Measurements from ENCODE around the gene ZNF638. TPM values are rescaled to one million over a fixed set of nuclear protein-coding genes. Genes with fewer than 3 reads are reported as not detected.

Gene ZNF638
- total and polyA plus RNA-seq, 2 donors (not counting 3 experiments of a cell fraction or from before 2014, with no cell fraction given): 36.4 to 111 TPM

DNA sequence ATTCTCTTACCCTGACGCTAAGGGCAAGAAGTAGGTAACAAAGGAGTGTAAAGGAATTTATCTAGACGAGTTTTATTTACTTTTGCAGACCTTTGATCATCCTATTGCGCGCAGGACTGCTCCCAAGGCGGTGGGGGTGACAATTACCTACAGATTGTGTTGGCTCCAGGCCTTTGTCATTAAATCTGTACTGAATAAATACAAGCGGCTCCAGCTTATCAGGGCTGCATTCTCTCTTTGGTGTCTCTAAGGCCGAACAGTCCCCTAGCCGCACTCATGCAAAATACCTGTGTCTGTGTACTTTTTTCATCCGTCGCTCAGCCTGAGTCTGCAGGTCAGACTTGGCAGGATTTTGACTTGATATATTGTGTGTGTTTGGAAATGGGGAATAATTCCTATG is 63.9 kb downstream of the ZNF638 start:
- dilution Hi-C loops (cut with MboI; ENCODE audit: extremely low pct_ligation_motif_present, low sequenced_read_pairs) (no loop called here), intact Hi-C loops (cut with micrococcal nuclease) (no loop called here)
- no peak overlapping the region for H3K27ac ChIP-seq (ENCODE audit: insufficient read depth, low read depth, low read length)
- H3K4me2 ChIP-seq (ENCODE audit: insufficient read depth, low read length): no peak overlapping the region
- H3K4me1 ChIP-seq (ENCODE audit: control insufficient read depth, extremely low read depth, insufficient read depth, low read length): no peaks in the 10 kb centered on the region
- peaks cover 7 to 18% of the 10 kb centered on the region in 2 experiments for H3K36me3 ChIP-seq (ENCODE audit: control insufficient read depth in 2 of 2, extremely low read depth in 1 of 2, insufficient read depth in 2 of 2, low read length in 2 of 2)
- FAIRE-seq: no peak
- no peak for DNase-seq (ENCODE audit: low read depth, low spot score)
- H3K79me2 ChIP-seq (ENCODE audit: control insufficient read depth, insufficient read depth, low read length): no peaks in the 10 kb centered on the region
- no TSS peak for BruUV-seq (replicated peaks)
- H3K27me3 ChIP-seq (ENCODE audit: control insufficient read depth in 2 of 2, insufficient read depth in 2 of 2, low read length in 2 of 2): no peaks in the 10 kb centered on the region
- no peaks in the 10 kb centered on the region for H4K20me1 ChIP-seq (replicated peaks; ENCODE audit: control insufficient read depth, extremely low read depth, insufficient read depth, low read length)
- no peak overlapping the region for H2AFZ ChIP-seq (ENCODE audit: low read depth, low read length)
- no peak overlapping the region for H3K4me3 ChIP-seq (replicated peaks in 1 of 3; ENCODE audit: insufficient read depth in 1 of 3, low read depth in 1 of 3, low read length in 3 of 3)
- H3K9ac ChIP-seq (replicated peaks; ENCODE audit: extremely low read depth, insufficient read depth, low read length): no peak overlapping the region
- no peak for TF ChIP-seq MYC (IDR thresholded peaks at IDR 0.05; ENCODE audit: low read depth, low read length)
- TF ChIP-seq POLR2A (IDR thresholded peaks at IDR 0.05; ENCODE audit: low read depth, low read length): no peak
- TF ChIP-seq JUN (IDR thresholded peaks at IDR 0.05; ENCODE audit: borderline replicate concordance, insufficient read depth, insufficient read length, low read depth): no peak
- TF ChIP-seq, protein P1, sequence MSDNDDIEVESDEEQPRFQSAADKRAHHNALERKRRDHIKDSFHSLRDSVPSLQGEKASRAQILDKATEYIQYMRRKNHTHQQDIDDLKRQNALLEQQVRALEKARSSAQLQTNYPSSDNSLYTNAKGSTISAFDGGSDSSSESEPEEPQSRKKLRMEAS (IDR thresholded peaks at IDR 0.05; ENCODE audit: insufficient read depth, insufficient read length): no peak
- TF ChIP-seq POLR2AphosphoS5 (IDR thresholded peaks at IDR 0.05; ENCODE audit: insufficient read depth, low read depth, low read length): no peak
- TF ChIP-seq EZH2 (IDR thresholded peaks at IDR 0.05; ENCODE audit: borderline replicate concordance, low read depth, low read length, severe bottlenecking): no peak
- no peak for TF ChIP-seq FOS (IDR thresholded peaks at IDR 0.05; ENCODE audit: borderline replicate concordance, insufficient read depth, low read length)
- TF ChIP-seq GATA2 (IDR thresholded peaks at IDR 0.05; ENCODE audit: insufficient read depth, insufficient read length, low read depth, low read length): no peak
- TF ChIP-seq, protein P2, sequence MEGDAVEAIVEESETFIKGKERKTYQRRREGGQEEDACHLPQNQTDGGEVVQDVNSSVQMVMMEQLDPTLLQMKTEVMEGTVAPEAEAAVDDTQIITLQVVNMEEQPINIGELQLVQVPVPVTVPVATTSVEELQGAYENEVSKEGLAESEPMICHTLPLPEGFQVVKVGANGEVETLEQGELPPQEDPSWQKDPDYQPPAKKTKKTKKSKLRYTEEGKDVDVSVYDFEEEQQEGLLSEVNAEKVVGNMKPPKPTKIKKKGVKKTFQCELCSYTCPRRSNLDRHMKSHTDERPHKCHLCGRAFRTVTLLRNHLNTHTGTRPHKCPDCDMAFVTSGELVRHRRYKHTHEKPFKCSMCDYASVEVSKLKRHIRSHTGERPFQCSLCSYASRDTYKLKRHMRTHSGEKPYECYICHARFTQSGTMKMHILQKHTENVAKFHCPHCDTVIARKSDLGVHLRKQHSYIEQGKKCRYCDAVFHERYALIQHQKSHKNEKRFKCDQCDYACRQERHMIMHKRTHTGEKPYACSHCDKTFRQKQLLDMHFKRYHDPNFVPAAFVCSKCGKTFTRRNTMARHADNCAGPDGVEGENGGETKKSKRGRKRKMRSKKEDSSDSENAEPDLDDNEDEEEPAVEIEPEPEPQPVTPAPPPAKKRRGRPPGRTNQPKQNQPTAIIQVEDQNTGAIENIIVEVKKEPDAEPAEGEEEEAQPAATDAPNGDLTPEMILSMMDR (IDR thresholded peaks at IDR 0.05; ENCODE audit: extremely low read depth in 1 of 2, insufficient read depth in 1 of 2, low read depth in 1 of 2, low read length in 2 of 2): no peak
- POLR2A ChIA-PET: no interaction called here
- H3K9me1 ChIP-seq (replicated peaks; ENCODE audit: control insufficient read depth, extremely low read depth, insufficient read depth, low read length): no peaks in the 10 kb centered on the region
- H3K9me3 ChIP-seq (replicated peaks; ENCODE audit: control insufficient read depth, insufficient read depth, low read length): no peaks in the 10 kb centered on the region
- CTCF ChIA-PET: no interaction called here

All from endothelial cell of umbilical vein (primary cell).